Amniotic stem cell (primary cell): ENCODE results near the gene GCN1.

Experiments
- DNase-seq: peaks from one replicate; lab custom pipeline; 2025; lab: John Stamatoyannopoulos, UW

The GCN1 gene

DNA sequence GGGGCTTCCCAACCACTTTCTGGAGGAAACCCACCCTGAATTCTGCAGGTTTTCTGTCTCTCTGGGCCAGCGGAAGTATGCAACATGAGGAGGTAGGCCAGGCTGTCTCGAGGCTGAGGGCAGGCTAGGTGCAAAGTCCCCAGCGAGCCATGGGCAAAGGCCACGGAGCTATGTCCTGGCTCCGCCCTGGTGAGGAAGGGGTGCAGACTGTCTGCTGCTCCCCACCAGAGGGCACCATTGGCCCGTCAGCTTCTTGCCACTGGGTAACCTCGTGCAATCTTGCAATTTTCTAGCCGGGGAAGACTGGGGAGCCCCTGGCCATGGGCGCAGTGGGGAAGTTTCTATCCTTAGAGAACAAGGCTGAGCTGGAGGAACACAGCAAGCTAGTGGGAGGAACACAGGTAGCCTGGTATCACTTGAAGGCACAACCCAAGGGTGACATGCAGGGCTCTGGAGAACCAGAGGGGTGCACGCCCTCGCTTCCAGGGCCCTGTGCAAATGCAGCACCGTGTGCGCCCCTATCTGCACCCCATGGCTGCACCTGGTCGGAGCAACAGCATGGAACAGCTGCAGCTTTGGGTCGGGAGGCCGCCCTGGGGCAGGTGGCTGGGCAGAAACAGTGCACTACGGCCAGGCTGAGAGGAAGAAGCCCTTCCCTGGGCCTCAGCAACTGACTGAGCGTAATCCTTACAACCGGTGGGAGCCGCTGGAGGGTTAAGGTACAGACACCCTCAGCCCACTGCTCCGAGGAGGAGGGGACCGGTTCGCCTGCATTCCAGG, 34.0 kb upstream of the GCN1 start:
- DNase-seq: peak; percentile 52

DNA sequence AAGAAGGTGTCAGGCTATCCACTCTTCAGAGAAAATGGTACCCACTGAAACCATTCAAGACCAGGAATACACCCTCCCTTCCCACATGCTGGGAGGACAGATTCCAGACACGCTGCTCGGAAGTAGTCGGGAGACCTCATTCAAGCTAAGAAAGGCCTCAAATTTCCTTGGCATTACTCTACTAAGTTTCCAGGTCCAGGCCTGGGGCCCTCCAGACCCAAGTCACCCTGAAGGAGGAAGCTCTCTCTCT, 33.5 kb upstream of the GCN1 start:
- DNase-seq: no peak

- no peak for DNase-seq
These were observed 32.9 kb upstream of the GCN1 start for GRCh38 chr12:120227233-120228040.

GRCh38 chr12:120225852-120226640, 31.5 kb upstream of the GCN1 start:
- DNase-seq: no peak

DNA sequence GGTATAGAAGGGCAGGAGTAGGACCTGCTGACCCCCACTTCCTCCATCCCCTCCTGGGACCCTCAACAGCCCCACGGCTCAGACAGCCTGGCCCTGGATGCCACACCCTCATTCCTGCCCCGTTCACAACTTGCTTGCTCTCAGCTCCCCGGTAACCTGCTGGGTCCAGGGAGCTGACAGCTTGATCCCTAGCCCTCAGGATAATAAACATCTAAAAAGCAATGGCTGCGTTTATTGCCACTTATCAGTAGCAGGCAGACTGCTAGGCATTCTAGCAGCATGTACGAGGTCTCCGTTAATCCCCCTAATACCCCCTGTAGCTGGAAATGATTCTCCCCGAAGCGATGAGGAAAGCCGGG, 30.7 kb upstream of the GCN1 start:
- no peak for DNase-seq

DNA sequence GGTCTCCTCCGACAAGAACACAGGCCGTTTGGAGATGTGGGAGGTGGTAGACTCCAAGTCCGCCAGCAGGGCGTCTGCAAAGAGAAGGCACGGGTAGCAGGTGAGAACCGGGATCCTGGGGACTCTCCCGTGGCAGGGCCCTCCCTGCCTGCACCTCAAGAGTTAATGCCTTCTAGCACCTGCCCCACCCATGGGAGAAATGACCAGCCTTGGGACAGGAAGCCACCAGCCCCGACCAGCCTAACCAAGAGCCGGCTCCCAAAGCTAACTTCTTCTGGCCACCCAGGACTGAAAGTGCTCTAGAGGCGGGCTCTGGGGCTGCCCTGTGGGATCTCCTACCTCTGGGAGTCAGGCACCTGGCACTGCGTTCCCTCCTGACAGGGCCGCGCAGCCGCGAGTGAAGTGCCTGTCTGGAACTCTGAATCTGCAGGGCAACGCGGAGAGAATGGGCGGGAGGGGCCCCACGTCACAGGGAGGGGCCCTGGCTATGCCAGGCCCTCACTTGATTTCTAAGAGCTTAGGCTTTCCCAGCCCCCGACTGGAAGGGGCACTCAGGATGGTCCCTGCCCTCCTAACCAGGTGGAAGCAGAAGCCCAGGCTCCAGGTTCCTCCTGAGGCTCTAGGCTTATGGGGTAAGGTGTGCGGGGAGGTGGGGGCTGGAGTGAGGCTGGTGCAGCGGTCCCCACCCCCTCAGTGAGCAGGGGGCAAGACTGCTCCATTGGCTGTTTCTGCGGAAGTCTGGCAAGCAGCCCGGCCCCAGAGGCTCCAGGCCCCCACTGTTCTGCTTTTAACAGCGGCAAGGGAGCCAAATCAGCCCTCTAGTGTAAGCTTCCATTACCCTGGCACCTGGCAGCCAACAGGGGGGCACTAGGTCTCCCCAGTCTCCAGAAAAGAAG, 30.0 kb upstream of the GCN1 start:
- DNase-seq: no peak

DNA sequence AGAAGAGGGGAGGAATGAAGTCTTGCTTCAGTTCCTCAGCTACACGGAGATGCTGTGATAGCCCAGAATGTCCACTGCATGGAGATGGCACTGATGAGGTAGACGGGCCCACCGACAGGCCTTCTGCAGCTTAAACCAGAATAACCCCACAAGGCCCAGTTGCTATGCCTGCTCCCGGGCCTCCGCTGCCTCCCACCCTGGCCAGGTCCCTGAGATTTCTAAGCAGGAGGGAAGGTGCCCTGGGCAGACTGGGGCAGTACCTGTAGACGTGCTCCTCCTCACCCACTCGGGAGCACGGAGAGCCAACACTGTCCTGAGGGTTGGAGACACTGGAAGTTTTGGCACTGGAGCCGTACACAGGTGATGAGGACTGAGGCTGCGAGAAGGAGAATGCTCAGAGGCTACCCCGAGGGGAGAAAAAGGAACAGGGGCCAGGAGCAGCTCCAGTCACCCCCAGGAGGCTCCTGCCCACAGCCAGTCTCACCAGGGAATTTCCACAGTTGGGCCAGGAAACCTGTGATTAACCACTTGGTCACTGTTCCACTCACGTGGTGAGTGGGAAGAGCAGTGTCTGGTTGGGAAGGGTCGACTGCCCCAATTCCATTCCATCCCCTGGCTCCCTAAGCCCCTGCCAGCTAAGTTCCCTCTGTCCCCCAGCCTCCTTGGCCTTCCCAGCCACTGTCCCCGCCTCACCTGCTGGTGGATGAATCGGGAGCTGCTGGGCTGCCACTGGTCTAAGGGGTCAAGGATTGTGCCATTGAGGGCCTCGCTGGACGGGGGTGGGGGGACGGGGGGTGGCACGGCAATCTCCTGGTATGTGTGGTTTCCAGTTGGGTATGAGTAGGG, 29.2 kb upstream of the GCN1 start:
- DNase-seq: no peak

- DNase-seq: no peak
These were observed 27.8 kb upstream of the GCN1 start for GRCh38 chr12:120222288-120222832.

GRCh38 chr12:120221576-120221900, 27.0 kb upstream of the GCN1 start:
- DNase-seq: no peak

GRCh38 chr12:120220838-120221575, 26.5 kb upstream of the GCN1 start:
- no peak for DNase-seq

- no peak for DNase-seq
These were observed 24.4 kb upstream of the GCN1 start for GRCh38 chr12:120218680-120219606.

DNA sequence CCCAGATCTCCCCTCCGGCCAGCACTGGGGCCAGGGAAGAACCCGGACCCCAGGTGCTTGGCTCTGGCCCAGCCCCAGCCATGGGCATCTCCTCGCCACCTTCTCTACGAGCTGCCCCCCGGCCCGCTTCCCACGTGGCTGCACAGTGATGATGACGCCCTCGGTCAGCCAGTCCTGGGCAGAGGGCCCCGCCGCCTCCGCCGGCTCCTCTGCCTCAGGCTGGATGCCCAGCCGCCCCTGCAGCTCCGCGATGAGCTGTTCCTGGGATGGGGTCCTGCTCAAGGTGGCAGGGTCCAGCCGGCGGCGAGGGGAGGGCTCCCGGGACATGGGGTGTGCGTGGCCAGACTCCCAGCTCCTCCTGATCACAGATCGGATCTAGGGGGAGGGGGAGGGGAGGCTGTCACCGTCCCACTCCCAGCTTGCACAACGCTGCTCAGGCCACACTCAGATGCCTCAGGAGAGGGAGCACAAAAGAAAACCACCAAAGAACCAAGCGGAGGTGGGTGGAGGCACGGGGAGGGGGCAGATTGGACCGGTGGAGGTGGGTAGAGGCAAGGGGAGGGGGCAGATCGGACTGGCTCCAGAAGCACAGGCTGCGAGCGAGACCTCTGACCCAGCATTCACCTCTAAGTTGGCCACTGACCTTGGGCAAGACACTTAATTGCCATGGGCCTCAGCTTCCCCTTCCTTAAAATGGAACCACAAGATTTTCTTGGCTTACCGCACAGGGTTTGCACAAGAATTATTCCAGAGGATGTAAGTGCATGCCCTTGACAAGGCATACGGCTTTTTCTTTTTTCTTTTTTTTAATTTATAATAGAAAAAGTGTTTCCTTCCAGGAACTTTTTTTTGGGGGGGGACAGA, 22.5 kb upstream of the GCN1 start:
- DNase-seq: no peak

- DNase-seq: no peak
These were observed 21.5 kb upstream of the GCN1 start for GRCh38 chr12:120215766-120216735.

DNA sequence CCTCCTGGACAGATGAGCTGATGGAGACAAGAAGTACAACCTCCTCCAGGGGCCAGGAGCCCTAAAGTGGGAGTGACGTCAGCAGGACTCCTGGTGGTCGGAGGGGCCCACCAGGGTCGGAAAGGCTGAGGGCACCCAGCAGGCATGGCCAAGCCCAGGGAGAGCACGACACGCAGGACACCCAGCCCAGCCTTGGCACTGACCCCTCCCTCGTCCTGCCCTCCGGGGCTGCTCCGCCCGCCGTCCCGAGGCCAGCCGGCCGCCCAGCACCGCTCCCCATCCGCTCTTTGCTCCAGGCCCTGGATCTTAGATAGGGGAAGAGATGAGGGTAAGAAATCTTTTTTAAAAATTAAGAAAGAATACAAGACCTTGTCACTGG, 20.8 kb upstream of the GCN1 start:
- DNase-seq: no peak

DNA sequence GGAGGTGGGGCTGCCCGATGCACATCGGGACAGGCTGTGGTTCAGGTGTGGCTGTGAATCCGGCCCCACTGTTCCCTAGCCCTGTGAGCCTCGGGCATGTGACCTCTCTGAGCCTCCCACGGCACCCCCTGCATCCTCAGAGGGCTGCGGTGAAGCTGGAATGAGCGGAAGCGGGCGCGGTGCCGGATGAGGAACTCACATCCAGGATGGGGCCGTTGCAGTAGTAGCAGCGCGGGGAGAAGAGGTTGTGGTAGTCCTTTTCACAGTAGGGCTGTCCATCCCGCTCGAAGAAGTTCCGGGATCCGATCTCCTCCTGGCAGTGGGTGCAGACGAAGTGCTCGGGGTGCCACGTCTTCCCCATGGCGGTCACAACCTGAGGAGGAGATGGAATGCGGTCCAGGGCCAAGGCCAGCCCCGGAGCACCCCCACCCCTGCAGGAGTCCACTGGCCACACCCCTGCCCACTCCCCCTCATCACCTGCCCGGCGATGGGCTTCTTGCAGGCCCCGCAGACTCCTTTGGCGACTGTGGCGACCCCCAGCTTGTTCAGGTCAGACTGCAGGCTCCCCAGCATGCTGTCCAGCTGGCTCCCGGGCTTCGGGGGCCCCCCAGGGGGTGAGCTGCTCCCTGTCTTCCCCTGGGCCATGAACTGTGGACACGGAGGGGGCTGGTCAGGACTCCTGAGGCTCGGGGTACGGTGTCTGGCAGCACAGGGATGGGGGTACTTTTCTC, 20.3 kb upstream of the GCN1 start:
- DNase-seq: no peak

- DNase-seq: no peak
These were observed 19.2 kb upstream of the GCN1 start for GRCh38 chr12:120213758-120214157.
